Gastrocnemius medialis (tissue), 4 donors: ENCODE data around the gene TWF2. TPM values are rescaled to one million over a fixed set of nuclear protein-coding genes. Genes with fewer than 3 reads are reported as not detected.

Experiments used
- ATAC-seq, 2 donors: fragments of 150-250 bp; one replicate each; pipeline ENCODE4 v1.9.1; 2016
- DNase-seq, 2 donors: peaks; one replicate each; pipeline ENCODE4 v3.0.0-alpha.2; 2019
- H3K27ac ChIP-seq, 4 donors: fragments of 200-600 bp; sonication (generic); 1 replicate in 1 of 4; 2 replicates in 3 of 4; pipeline ENCODE4 v1.5.1; 2016 to 2018; ENCODE audit warnings: mild to moderate bottlenecking in 2 of 4, moderate library complexity in 1 of 4
- H3K27me3 ChIP-seq, 3 donors: fragments of 200-600 bp; sonication (generic) in 2 of 3; 1 replicate in 1 of 3; 2 replicates in 2 of 3; pipeline versions ENCODE4 v1.5.1 to v1.6.0; 2016 to 2019; ENCODE audit warnings: mild to moderate bottlenecking in 1 of 3, moderate library complexity in 1 of 3
- H3K36me3 ChIP-seq, 2 donors: fragments of 200-600 bp; sonication (generic) in 1 of 2; one replicate each; pipeline ENCODE4 v1.5.1; 2017 to 2018
- H3K4me1 ChIP-seq, 2 donors: fragments of 200-600 bp; sonication (generic) in 1 of 2; one replicate each; pipeline ENCODE4 v1.5.1; 2016 to 2017; ENCODE audit warnings: mild to moderate bottlenecking in 2 of 2
- H3K4me3 ChIP-seq, 4 donors: fragments of 200-600 bp; sonication (generic) in 3 of 4; 1 replicate in 1 of 4; 2 replicates in 3 of 4; pipeline ENCODE4 v1.5.1; 2016 to 2019; ENCODE audit warnings: mild to moderate bottlenecking in 2 of 4
- H3K9me3 ChIP-seq, 3 donors: fragments of 200-600 bp; sonication (generic) in 2 of 3; 1 replicate in 1 of 3; 2 replicates in 2 of 3; pipeline ENCODE4 v1.5.1; 2016 to 2019
- POLR2A ChIP-seq, 2 donors: fragments of 450-650 bp; IDR thresholded peaks; one replicate each; pipeline ENCODE4 v1.6.1; 2017; ENCODE audit warnings: antibody characterized with exemption in 2 of 2, mild to moderate bottlenecking in 2 of 2, moderate library complexity in 2 of 2
- in situ Hi-C, 4 donors: fragments of 200-750 bp; cut with MboI; loops; one replicate each; pipeline versions ENCODE4 v1.15.0 to v1.8.0; 2017; ENCODE audit warnings: low sequenced_read_pairs in 4 of 4
- intact Hi-C: fragments of 100-400 bp; cut with DNase I; formaldehyde crosslinking; loops from one replicate; pipeline ENCODE4 v1.15.1; 2023; ENCODE audit warnings: low total_unique reads
- total RNA-seq, 4 donors: library from RNA; depleted of rRNA; stranded (reverse); fragments of >200 nt; gene quantifications; one replicate each; pipeline versions ENCODE4 v1.1.0 to v1.2.3, GENCODE V29; 2016
- TF ChIP-seq, protein P1 (sequence below), 5 experiments: fragments of 450-650 bp in 3 of 5; fragments of 200-600 bp in 2 of 5; sonication (generic) in 2 of 5; IDR thresholded peaks in 4 of 5; conservative IDR thresholded peaks in 1 of 5; 1 replicate in 4 of 5; 2 replicates in 1 of 5; pipeline ENCODE4 v1.5.1; 2016 to 2019; ENCODE audit warnings: antibody characterized with exemption in 5 of 5, mild to moderate bottlenecking in 3 of 5, moderate library complexity in 3 of 5

TWF2 gene
- total RNA-seq, 4 donors from 2014 or later: 99.2 to 222 (median 168) TPM

DNA sequence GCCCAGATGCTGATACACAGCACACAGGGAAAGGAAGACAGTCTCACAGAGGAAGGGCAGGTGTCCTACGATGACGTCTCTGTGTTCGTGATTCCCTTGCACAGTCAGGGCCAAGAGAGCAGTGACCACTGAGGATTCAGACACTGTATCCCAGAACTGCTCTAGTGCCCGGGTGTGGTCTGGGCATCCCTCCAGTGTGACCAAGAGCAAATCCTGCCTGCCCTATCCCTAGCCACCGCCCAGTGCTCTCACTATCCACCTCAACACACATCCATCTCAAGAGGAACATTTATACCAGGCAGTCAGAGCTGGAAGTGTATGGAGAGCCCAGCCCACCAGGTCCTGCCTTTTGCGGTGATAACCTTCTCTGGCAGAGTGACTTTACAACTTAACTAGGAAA is 10.7 kb upstream of the TWF2 start:
- Histone ChIP-seq H3K4me1 (peaks cover 12 to 33% of the 10 kb centered on the region in 2 donors), H3K36me3 (peaks cover 0 to 47% of the 10 kb centered on the region in 2 donors), H3K27me3 (peaks cover 0 to 2% (median 0%) of the 10 kb centered on the region in 3 donors), H3K27ac (peak overlapping the region in 2 of 4 donors; percentile 1 to 4), H3K9me3 (no peaks in the 10 kb centered on the region), H3K4me3 (no peak overlapping the region)
- intact Hi-C loops (no loop called here), in situ Hi-C loops (no loop called here)
- TF ChIP-seq, protein P1, sequence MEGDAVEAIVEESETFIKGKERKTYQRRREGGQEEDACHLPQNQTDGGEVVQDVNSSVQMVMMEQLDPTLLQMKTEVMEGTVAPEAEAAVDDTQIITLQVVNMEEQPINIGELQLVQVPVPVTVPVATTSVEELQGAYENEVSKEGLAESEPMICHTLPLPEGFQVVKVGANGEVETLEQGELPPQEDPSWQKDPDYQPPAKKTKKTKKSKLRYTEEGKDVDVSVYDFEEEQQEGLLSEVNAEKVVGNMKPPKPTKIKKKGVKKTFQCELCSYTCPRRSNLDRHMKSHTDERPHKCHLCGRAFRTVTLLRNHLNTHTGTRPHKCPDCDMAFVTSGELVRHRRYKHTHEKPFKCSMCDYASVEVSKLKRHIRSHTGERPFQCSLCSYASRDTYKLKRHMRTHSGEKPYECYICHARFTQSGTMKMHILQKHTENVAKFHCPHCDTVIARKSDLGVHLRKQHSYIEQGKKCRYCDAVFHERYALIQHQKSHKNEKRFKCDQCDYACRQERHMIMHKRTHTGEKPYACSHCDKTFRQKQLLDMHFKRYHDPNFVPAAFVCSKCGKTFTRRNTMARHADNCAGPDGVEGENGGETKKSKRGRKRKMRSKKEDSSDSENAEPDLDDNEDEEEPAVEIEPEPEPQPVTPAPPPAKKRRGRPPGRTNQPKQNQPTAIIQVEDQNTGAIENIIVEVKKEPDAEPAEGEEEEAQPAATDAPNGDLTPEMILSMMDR (IDR thresholded peaks at IDR 0.05 in 4 of 5, conservative IDR thresholded peaks at IDR 0.05 in 1 of 5): no peak
- no peak for TF ChIP-seq POLR2A (IDR thresholded peaks at IDR 0.05)
- DNase-seq (peak in 1 of 2 donors; percentile 25), ATAC-seq (peak in 1 of 2 donors; percentile 21)

DNA sequence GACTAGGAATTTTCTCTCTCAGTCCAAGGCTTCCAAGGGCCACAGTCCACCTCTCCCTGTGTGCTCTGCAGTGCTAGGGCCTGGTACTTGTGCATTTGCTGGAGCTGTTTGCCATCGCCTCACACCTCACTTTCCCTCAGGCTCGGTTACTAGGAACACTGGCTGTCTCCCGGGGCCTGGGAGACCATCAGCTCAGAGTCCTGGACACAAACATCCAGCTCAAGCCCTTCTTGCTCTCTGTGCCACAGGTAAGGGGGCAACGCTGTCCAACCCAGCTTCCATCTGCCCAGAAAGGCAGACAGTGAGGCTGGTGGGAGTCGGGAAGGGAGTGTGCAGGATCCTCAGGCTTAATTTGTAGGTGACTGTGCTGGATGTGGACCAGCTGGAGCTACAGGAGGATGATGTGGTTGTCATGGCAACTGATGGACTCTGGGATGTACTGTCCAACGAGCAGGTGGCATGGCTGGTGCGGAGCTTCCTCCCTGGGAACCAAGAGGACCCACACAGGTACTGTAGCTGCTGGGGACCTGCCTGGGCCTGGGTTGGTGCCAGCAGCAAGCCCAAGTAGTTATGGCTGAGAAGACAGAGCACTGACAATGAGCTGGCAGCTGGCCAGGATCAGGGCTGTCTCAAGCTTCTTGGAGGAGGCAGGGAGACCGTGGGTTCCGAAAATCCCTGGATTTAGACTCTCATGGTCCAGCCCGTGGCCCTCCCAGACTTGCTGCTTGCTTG is 10.0 kb upstream of the TWF2 start:
- peaks cover 12 to 33% of the 10 kb centered on the region in 2 donors for H3K4me1 ChIP-seq
- no peak overlapping the region for H3K4me3 ChIP-seq
- ATAC-seq: no peak
- TF ChIP-seq POLR2A (IDR thresholded peaks at IDR 0.05): no peak
- TF ChIP-seq, protein P1 (IDR thresholded peaks at IDR 0.05 in 4 of 5, conservative IDR thresholded peaks at IDR 0.05 in 1 of 5): no peak
- H3K27me3 ChIP-seq: peaks cover 0 to 5% (median 0%) of the 10 kb centered on the region in 3 donors
- H3K36me3 ChIP-seq: peaks cover 0 to 41% of the 10 kb centered on the region in 2 donors
- intact Hi-C loops (no loop called here), in situ Hi-C loops (no loop called here)
- peak overlapping the region in 2 of 4 donors; percentile 1 to 32 for H3K27ac ChIP-seq
- no peaks in the 10 kb centered on the region for H3K9me3 ChIP-seq
- DNase-seq: peak in 1 of 2 donors; percentile 31

DNA sequence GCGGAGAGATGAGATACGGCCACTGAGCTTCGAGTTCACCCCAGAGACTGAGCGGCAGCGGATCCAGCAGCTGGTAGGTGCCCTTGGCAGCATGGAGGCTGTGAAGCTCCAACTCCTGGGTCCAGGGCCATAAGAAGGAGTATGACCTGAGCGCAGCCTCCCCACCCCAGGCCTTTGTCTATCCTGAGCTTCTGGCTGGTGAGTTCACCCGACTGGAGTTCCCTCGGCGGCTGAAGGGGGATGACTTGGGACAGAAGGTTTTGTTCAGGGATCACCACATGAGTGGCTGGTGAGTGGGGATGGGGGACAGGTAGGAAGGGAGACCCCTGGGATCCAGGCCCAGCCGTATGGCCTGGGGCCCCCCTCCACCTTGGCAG is 9.2 kb upstream of the TWF2 start:
- peak overlapping the region in 1 of 4 donors; percentile 32 for H3K27ac ChIP-seq
- H3K4me1 ChIP-seq: peaks cover 12 to 33% of the 10 kb centered on the region in 2 donors
- peaks cover 0 to 33% of the 10 kb centered on the region in 2 donors for H3K36me3 ChIP-seq
- intact Hi-C loops: no loop called here
- in situ Hi-C loops: no loop called here
- ATAC-seq: no peak
- DNase-seq: no peak
- no peaks in the 10 kb centered on the region for H3K9me3 ChIP-seq
- TF ChIP-seq, protein P1 (IDR thresholded peaks at IDR 0.05 in 4 of 5, conservative IDR thresholded peaks at IDR 0.05 in 1 of 5): no peak
- no peak for TF ChIP-seq POLR2A (IDR thresholded peaks at IDR 0.05)
- H3K27me3 ChIP-seq: peaks cover 0 to 5% (median 0%) of the 10 kb centered on the region in 3 donors
- H3K4me3 ChIP-seq: no peak overlapping the region

DNA sequence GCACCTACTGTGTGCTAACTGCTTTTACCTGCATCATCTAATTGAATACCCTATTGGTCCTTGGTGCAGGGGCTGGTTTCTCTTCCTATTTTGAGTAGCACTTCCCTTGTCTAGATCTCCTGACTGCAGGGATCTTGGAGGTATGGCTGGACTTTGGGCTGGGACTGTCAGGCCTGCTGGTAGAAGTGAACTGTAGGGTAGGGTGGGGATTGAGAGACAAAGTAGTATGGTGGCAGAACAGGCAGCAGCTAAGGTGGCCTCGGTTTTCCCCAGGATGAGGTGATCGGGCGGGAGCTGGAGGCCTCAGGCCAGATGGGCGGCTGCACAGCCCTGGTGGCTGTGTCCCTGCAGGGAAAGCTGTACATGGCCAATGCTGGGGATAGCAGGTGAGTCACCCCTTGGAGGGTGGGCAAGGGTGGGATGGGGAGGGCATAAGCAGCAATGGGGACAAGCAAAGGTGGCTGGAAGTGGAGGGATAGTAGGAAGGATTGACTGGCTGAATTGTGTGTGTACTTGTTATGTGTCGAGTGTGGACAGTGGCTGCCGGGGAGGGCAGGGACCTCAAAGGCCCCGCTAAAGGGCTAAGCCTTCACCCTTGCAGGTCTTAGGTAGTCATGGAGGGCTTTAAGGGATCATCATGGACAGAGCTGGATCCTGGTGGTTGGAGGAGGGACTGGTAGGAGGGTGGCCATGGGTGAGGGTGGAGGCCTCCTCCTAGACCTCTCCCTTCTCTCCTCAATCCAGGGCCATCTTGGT is 8.6 kb upstream of the TWF2 start:
- Histone ChIP-seq H3K36me3 (peaks cover 0 to 27% of the 10 kb centered on the region in 2 donors), H3K4me1 (peaks cover 12 to 33% of the 10 kb centered on the region in 2 donors), H3K27me3 (peaks cover 0 to 5% (median 0%) of the 10 kb centered on the region in 3 donors), H3K4me3 (peak overlapping the region in 1 of 4 donors; percentile 6), H3K9me3 (no peaks in the 10 kb centered on the region), H3K27ac (no peak overlapping the region)
- ATAC-seq (no peak), DNase-seq (no peak)
- TF ChIP-seq, protein P1 (IDR thresholded peaks at IDR 0.05 in 4 of 5, conservative IDR thresholded peaks at IDR 0.05 in 1 of 5): no peak
- TF ChIP-seq POLR2A (IDR thresholded peaks at IDR 0.05): no peak
- intact Hi-C loops (no loop called here), in situ Hi-C loops (no loop called here)
